HepG2 (cell line): ENCODE results near the gene VAV2. TPM values are rescaled to one million over a fixed set of nuclear protein-coding genes. Genes with fewer than 3 reads are reported as not detected.
A peak's percentile ranks its signal among the peaks of the same experiment; 100 is the strongest.

ENCODE experiments used
- AFF4 ChIP-seq: sonication (generic); formaldehyde crosslinking; IDR thresholded peaks from 2 replicates; pipeline ENCODE4 v1.4.0; 2020; ENCODE audit warnings: missing genetic modification reagents
- ATF7-NPFF ChIP-seq: sonication (generic); formaldehyde crosslinking; IDR thresholded peaks from 2 replicates; pipeline ENCODE4 v1.8.1; 2023; ENCODE audit warnings: mild to moderate bottlenecking, low read depth, missing genetic modification reagents, moderate library complexity
- CBFB ChIP-seq: sonication (generic); formaldehyde crosslinking; IDR thresholded peaks from 2 replicates; pipeline ENCODE4 v1.4.0; 2020; ENCODE audit warnings: missing genetic modification reagents
- CCDC6 ChIP-seq: sonication (generic); formaldehyde crosslinking; IDR thresholded peaks from 2 replicates; pipeline ENCODE4 v1.8.1; 2022; ENCODE audit warnings: mild to moderate bottlenecking, missing genetic modification reagents, moderate library complexity
- ETV5 ChIP-seq: IDR thresholded peaks from 2 replicates; pipeline ENCODE4 v1.6.1; 2018; ENCODE audit warnings: missing biosample characterization, missing genetic modification reagents, inconsistent platforms, borderline replicate concordance
- FOXA3 ChIP-seq: IDR thresholded peaks from 2 replicates; pipeline ENCODE4 v1.6.1; 2016; ENCODE audit warnings: missing genetic modification reagents, missing compliant biosample characterization
- HNRNPLL ChIP-seq: fragments of 200-400 bp; formaldehyde crosslinking; IDR thresholded peaks from 2 replicates; pipeline ENCODE4 v1.6.1; 2017; ENCODE audit warnings: mild to moderate bottlenecking, low read depth, low read length; ENCODE audit not compliant: poor library complexity, severe bottlenecking
- HOXD1 ChIP-seq: sonication (generic); formaldehyde crosslinking; IDR thresholded peaks from 2 replicates; pipeline ENCODE4 v1.5.0; 2020; ENCODE audit warnings: missing genetic modification reagents
- IRX3 ChIP-seq: sonication (generic); formaldehyde crosslinking; IDR thresholded peaks from 2 replicates; pipeline ENCODE4 v1.8.1; 2023; ENCODE audit warnings: mild to moderate bottlenecking, low read depth, missing genetic modification reagents, borderline replicate concordance
- KLF15 ChIP-seq: sonication (generic); formaldehyde crosslinking; IDR thresholded peaks from 2 replicates; pipeline ENCODE4 v1.8.1; 2023; ENCODE audit warnings: borderline replicate concordance, mild to moderate bottlenecking, inconsistent platforms, missing genetic modification reagents, mixed read lengths
- LCORL ChIP-seq, 2 experiments: fragments of 450-650 bp in 1 of 2; sonication (generic) in 1 of 2; formaldehyde crosslinking in 1 of 2; IDR thresholded peaks; 2 replicates each; pipeline versions ENCODE4 v1.5.0 to v1.6.1; 2017 to 2020; ENCODE audit warnings: antibody characterized with exemption in 1 of 2, missing genetic modification reagents in 1 of 2
- MTA1 ChIP-seq: sonication (generic); formaldehyde crosslinking; IDR thresholded peaks from 2 replicates; pipeline ENCODE4 v1.4.0; 2020; ENCODE audit warnings: missing genetic modification reagents, mild to moderate bottlenecking, borderline replicate concordance
- NONO ChIP-seq, 2 experiments: fragments of 450-650 bp in 1 of 2; sonication (generic) in 1 of 2; formaldehyde crosslinking in 1 of 2; IDR thresholded peaks in 1 of 2; conservative IDR thresholded peaks in 1 of 2; 2 replicates each; pipeline versions ENCODE4 v1.6.1 to v1.8.0; 2017 to 2022; ENCODE audit warnings: mild to moderate bottlenecking in 1 of 2, missing genetic modification reagents in 1 of 2, moderate library complexity in 1 of 2
- POLR2AphosphoS5 ChIP-seq: IDR thresholded peaks from 2 replicates; pipeline ENCODE4 v1.6.1; 2012; ENCODE audit warnings: low read depth, low read length
- SMARCC2 ChIP-seq: fragments of 450-650 bp; IDR thresholded peaks from 2 replicates; pipeline ENCODE4 v1.6.1; 2017; ENCODE audit warnings: antibody characterized with exemption, mild to moderate bottlenecking
- SRSF1 ChIP-seq: fragments of 200-400 bp; formaldehyde crosslinking; optimal IDR thresholded peaks from 2 replicates; pipeline ENCODE3; 2017; ENCODE audit warnings: mild to moderate bottlenecking, low read depth, low read length, moderate library complexity
- ZNF138 ChIP-seq: sonication (generic); formaldehyde crosslinking; IDR thresholded peaks from 2 replicates; pipeline ENCODE4 v1.5.0; 2020; ENCODE audit warnings: mild to moderate bottlenecking, low read depth, missing genetic modification reagents
- ZSCAN29 ChIP-seq: sonication (generic); formaldehyde crosslinking; conservative IDR thresholded peaks from 2 replicates; pipeline ENCODE4 v1.4.0; 2020; ENCODE audit warnings: mild to moderate bottlenecking, missing genetic modification reagents
- polyA plus RNA-seq, 8 experiments: library from polyadenylated mRNA; depleted of rRNA in 3 of 8; stranded (reverse) in 7 of 8; unstranded in 1 of 8; fragments of >200 nt; fragmentation: Illumina TruSeq in 4 of 8; extraction: Trizol in 4 of 8; gene quantifications; 2 replicates each; pipeline versions ENCODE4 v1.2.1 to v1.2.3, GENCODE V29; 2011 to 2016; ENCODE audit warnings: low read depth in 4 of 8, missing spikeins in 1 of 8, mixed read lengths in 1 of 8; ENCODE audit not compliant: insufficient read depth in 1 of 8
- total RNA-seq, 5 experiments: library from RNA; depleted of rRNA; stranded (reverse); fragments of >200 nt; fragmentation: Illumina TruSeq; extraction: Trizol; gene quantifications; 2 replicates each; pipeline ENCODE4 v1.2.3, GENCODE V29; 2016; ENCODE audit warnings: low read depth in 1 of 5
- TF ChIP-seq, protein P1 (sequence below): sonication (generic); formaldehyde crosslinking; IDR thresholded peaks from 2 replicates; pipeline ENCODE4 v1.5.1; 2020; ENCODE audit warnings: missing genetic modification reagents, mild to moderate bottlenecking, borderline replicate concordance

The VAV2 gene
- total and polyA plus RNA-seq, 2 of the 13 experiments (the other 11 are each of a cell fraction or from before 2014, with no cell fraction given): 22.5 to 22.9 TPM

DNA sequence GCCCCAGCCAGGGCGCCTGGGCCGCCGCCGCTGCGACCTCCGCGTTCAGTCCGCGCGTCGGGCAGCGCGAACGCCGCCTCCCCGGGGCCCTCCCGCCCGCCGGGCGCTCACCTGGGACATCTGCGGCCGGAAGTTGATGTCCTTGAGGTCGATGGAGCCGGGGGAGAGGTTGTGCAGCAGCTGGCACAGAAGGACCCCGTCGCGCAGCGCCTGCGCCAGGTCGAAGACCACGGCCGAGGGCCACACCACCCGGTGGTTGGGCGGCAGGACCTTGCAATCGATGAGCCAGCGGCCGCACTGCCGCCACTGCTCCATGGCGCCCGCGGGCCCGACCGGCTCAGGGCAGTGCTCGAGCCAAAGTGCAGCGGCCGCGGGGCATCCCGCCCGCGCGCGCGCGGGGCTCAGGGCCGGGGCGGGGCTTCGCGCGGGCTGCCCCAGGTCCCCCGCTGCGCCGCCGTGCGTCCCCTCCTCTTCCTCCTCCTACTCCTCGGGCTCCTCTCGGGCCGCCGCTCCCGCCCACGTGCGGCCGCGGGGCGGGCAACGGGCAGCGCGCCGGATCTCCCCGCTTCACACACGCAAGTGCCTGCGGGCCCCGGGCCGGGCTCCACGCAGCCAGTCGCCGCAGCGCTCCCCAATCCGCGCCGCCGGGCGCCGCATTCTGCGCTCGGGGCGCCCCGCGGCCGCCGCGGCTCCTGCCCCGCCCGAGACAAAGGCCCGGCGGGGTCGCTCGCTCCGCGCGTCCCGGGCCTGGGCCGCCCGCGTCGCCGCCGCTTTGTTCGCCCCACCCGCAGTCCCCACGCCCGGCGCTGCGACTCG, at the start of gene VAV2 (continued):
- TF ChIP-seq HNRNPLL (peak; percentile 9), ZSCAN29 (CRISPR knock-in tag) (no peak), POLR2AphosphoS5 (0 out of 2 replicates have a peak, but pooled peaks have one; percentile 33), CBFB (CRISPR knock-in tag) (0 out of 2 replicates have a peak, but pooled peaks have one; percentile 15), FOXA3 (CRISPR knock-in tag) (no peak), ETV5 (CRISPR knock-in tag) (peak; percentile 23; the same call in 1 of the 2 replicates), SRSF1 (peak; percentile 2), HOXD1 (0 out of 2 replicates have a peak, but pooled peaks have one; percentile 32), KLF15 (CRISPR knock-in tag) (no peak), ATF7-NPFF (0 out of 2 replicates have a peak, but pooled peaks have one; percentile 18), CCDC6 (CRISPR knock-in tag) (peak; percentile 86), MTA1 (CRISPR knock-in tag) (no peak), AFF4 (CRISPR knock-in tag) (peak; percentile 47; the same call in 1 of the 2 replicates), ZNF138 (CRISPR knock-in tag) (0 out of 2 replicates have a peak, but pooled peaks have one; percentile 27), LCORL (IDR thresholded peaks at IDR 0.05) (no peak), LCORL (CRISPR knock-in tag; IDR thresholded peaks at IDR 0.05) (peak; percentile 44; the same call in 1 of the 2 replicates), SMARCC2 (no peak), IRX3 (CRISPR knock-in tag) (peak; percentile 42; the same call in 1 of the 2 replicates), NONO (IDR thresholded peaks at IDR 0.05) (no peak), NONO (CRISPR knock-in tag; conservative IDR thresholded peaks at IDR 0.05) (no peak)
- TF ChIP-seq, protein P1, sequence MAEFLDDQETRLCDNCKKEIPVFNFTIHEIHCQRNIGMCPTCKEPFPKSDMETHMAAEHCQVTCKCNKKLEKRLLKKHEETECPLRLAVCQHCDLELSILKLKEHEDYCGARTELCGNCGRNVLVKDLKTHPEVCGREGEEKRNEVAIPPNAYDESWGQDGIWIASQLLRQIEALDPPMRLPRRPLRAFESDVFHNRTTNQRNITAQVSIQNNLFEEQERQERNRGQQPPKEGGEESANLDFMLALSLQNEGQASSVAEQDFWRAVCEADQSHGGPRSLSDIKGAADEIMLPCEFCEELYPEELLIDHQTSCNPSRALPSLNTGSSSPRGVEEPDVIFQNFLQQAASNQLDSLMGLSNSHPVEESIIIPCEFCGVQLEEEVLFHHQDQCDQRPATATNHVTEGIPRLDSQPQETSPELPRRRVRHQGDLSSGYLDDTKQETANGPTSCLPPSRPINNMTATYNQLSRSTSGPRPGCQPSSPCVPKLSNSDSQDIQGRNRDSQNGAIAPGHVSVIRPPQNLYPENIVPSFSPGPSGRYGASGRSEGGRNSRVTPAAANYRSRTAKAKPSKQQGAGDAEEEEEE: no peak
